Endothelial cell of umbilical vein (primary cell): ENCODE data around the gene DHCR7. TPM values are rescaled to one million over a fixed set of nuclear protein-coding genes. Genes with fewer than 3 reads are reported as not detected.

Experiments used
- BruUV-seq: library from RNA; stranded (reverse); fragments of 400-500 nt; replicated peaks from 2 replicates; lab custom pipeline; 2021; lab: Mats Ljungman, UMichigan
- CTCF ChIA-PET: fragments of 300-600, 350-600 bp; sonication (Branson Sonifier 250); formaldehyde crosslinking; loops from one replicate; lab custom pipeline; 2021; ENCODE audit warnings: antibody characterized with exemption, inconsistent platforms; lab: Charles Lee
- POLR2A ChIA-PET: fragments of 300-600, 350-600 bp; sonication (Branson Sonifier 250); formaldehyde crosslinking; loops from one replicate; lab custom pipeline; 2021; ENCODE audit warnings: antibody characterized with exemption, inconsistent platforms; lab: Charles Lee
- DNase-seq: peaks from one replicate; pipeline ENCODE4 v3.0.0-alpha.2; 2011; ENCODE audit warnings: low read depth, low spot score
- FAIRE-seq: peaks from 2 replicates; lab custom pipeline; 2011; peaks lifted over from hg19 to GRCh38; lab: Jason Lieb, UNC
- H2AFZ ChIP-seq: 2 replicates; pipeline ENCODE4 v1.6.0; 2012; ENCODE audit warnings: low read depth, low read length, control low read depth, inconsistent platforms
- H3K27ac ChIP-seq: 2 replicates; pipeline ENCODE4 v1.5.1; 2011; ENCODE audit warnings: low read depth, mild to moderate bottlenecking, control low read depth, low read length, moderate library complexity; ENCODE audit not compliant: insufficient read depth
- H3K27me3 ChIP-seq, 2 experiments: 2 replicates each; pipeline versions ENCODE4 v1.6.0 to v1.6.1; 2011; ENCODE audit warnings: low read length in 2 of 2, mixed read lengths in 1 of 2; ENCODE audit not compliant: control insufficient read depth in 2 of 2, insufficient read depth in 2 of 2
- H3K36me3 ChIP-seq, 2 experiments: 2 replicates in 1 of 2; 3 replicates in 1 of 2; pipeline ENCODE4 v1.5.1; 2011; ENCODE audit warnings: low read length in 2 of 2, mild to moderate bottlenecking in 1 of 2, moderate library complexity in 1 of 2; ENCODE audit not compliant: control insufficient read depth in 2 of 2, insufficient read depth in 2 of 2; ENCODE audit errors: extremely low read depth in 1 of 2
- H3K4me1 ChIP-seq: 3 replicates; pipeline ENCODE4 v1.5.1; 2011; ENCODE audit warnings: mild to moderate bottlenecking, low read length; ENCODE audit not compliant: control insufficient read depth, insufficient read depth; ENCODE audit errors: extremely low read depth
- H3K4me2 ChIP-seq: 2 replicates; pipeline ENCODE4 v1.6.1; 2011; ENCODE audit warnings: low read length, control low read depth, mixed read lengths; ENCODE audit not compliant: insufficient read depth
- H3K4me3 ChIP-seq, 3 experiments: fragments of 200-600 bp in 1 of 3; sonication (generic), shearing (Covaris generic) in 1 of 3; replicated peaks in 1 of 3; 2 replicates each; pipeline ENCODE4 v1.5.1; 2011 to 2016; ENCODE audit warnings: control low read depth in 3 of 3, low read length in 3 of 3, mild to moderate bottlenecking in 2 of 3, inconsistent platforms in 1 of 3, low read depth in 1 of 3, moderate library complexity in 1 of 3; ENCODE audit not compliant: insufficient read depth in 1 of 3
- H3K79me2 ChIP-seq: 2 replicates; pipeline ENCODE4 v1.6.0; 2012; ENCODE audit warnings: low read length, inconsistent platforms; ENCODE audit not compliant: control insufficient read depth, insufficient read depth
- H3K9ac ChIP-seq: replicated peaks from 2 replicates; pipeline ENCODE3; 2011; ENCODE audit warnings: low read length, control low read depth; ENCODE audit not compliant: insufficient read depth; ENCODE audit errors: extremely low read depth
- H3K9me1 ChIP-seq: replicated peaks from 3 replicates; pipeline ENCODE4 v1.6.0; 2011; ENCODE audit warnings: mild to moderate bottlenecking, low read length; ENCODE audit not compliant: control insufficient read depth, insufficient read depth; ENCODE audit errors: extremely low read depth
- H3K9me3 ChIP-seq: replicated peaks from 2 replicates; pipeline ENCODE4 v1.5.1; 2012; ENCODE audit warnings: low read length, inconsistent platforms; ENCODE audit not compliant: control insufficient read depth, insufficient read depth
- H4K20me1 ChIP-seq: replicated peaks from 2 replicates; pipeline ENCODE3; 2011; ENCODE audit warnings: mild to moderate bottlenecking, low read length; ENCODE audit not compliant: control insufficient read depth, insufficient read depth; ENCODE audit errors: extremely low read depth
- EZH2 ChIP-seq: IDR thresholded peaks from 2 replicates; pipeline ENCODE4 v1.6.1; 2012; ENCODE audit warnings: borderline replicate concordance, low read depth, mild to moderate bottlenecking, moderate library complexity, low read length, inconsistent platforms; ENCODE audit not compliant: severe bottlenecking
- FOS ChIP-seq: IDR thresholded peaks from 2 replicates; pipeline ENCODE4 v1.6.1; 2011; ENCODE audit warnings: mild to moderate bottlenecking, low read length, moderate library complexity, borderline replicate concordance; ENCODE audit not compliant: insufficient read depth
- GATA2 ChIP-seq: IDR thresholded peaks from 2 replicates; pipeline ENCODE4 v1.7.0; 2011; ENCODE audit warnings: low read depth, mild to moderate bottlenecking, moderate library complexity, mixed read lengths, low read length; ENCODE audit not compliant: insufficient read length, insufficient read depth
- JUN ChIP-seq: IDR thresholded peaks from 2 replicates; pipeline ENCODE4 v1.6.1; 2011; ENCODE audit warnings: borderline replicate concordance, low read depth; ENCODE audit not compliant: insufficient read length, insufficient read depth
- MYC ChIP-seq: IDR thresholded peaks from one replicate; pipeline ENCODE4 v1.6.1; 2011; ENCODE audit warnings: mild to moderate bottlenecking, low read depth, low read length
- POLR2A ChIP-seq: IDR thresholded peaks from 2 replicates; pipeline ENCODE4 v1.6.1; 2012; ENCODE audit warnings: low read depth, mild to moderate bottlenecking, control low read depth, low read length
- POLR2AphosphoS5 ChIP-seq: IDR thresholded peaks from 2 replicates; pipeline ENCODE4 v1.6.1; 2012; ENCODE audit warnings: low read depth, mild to moderate bottlenecking, control low read depth, low read length, moderate library complexity; ENCODE audit not compliant: insufficient read depth
- dilution Hi-C: fragments of 300-500 bp; cut with MboI; formaldehyde crosslinking; loops from one replicate; pipeline ENCODE4 v1.15.0; 2019; ENCODE audit warnings: low sequenced_read_pairs; ENCODE audit not compliant: extremely low pct_ligation_motif_present
- intact Hi-C: fragments of 100-400 bp; cut with micrococcal nuclease; formaldehyde crosslinking; loops from one replicate; pipeline ENCODE4 v1.10.0; 2022
- polyA plus RNA-seq, 4 experiments: library from polyadenylated mRNA; depleted of rRNA in 3 of 4; stranded (reverse) in 3 of 4; unstranded in 1 of 4; fragments of >200 nt; gene quantifications; 2 replicates each; pipeline versions ENCODE4 v1.2.1 to v1.2.3, GENCODE V29; 2011 to 2012; ENCODE audit warnings: missing spikeins in 1 of 4
- total RNA-seq: library from RNA; stranded (reverse); gene quantifications from 2 replicates; pipeline ENCODE4 v1.2.3, GENCODE V29; 2021
- TF ChIP-seq, protein P1 (sequence below), 2 donors: IDR thresholded peaks; 1 replicate in 1 of 2; 2 replicates in 1 of 2; pipeline ENCODE4 v1.5.1; 2011; ENCODE audit warnings: low read length in 2 of 2, mild to moderate bottlenecking in 2 of 2, moderate library complexity in 2 of 2, control low read depth in 1 of 2, inconsistent platforms in 1 of 2, low read depth in 1 of 2; ENCODE audit not compliant: insufficient read depth in 1 of 2; ENCODE audit errors: extremely low read depth in 1 of 2
- TF ChIP-seq, protein P2 (sequence below): IDR thresholded peaks from 2 replicates; pipeline ENCODE4 v1.6.1; 2011; ENCODE audit not compliant: insufficient read depth, insufficient read length

The DHCR7 gene
- total and polyA plus RNA-seq, 2 donors (not counting 3 experiments of a cell fraction or from before 2014, with no cell fraction given) = 171 to 175 TPM

DNA sequence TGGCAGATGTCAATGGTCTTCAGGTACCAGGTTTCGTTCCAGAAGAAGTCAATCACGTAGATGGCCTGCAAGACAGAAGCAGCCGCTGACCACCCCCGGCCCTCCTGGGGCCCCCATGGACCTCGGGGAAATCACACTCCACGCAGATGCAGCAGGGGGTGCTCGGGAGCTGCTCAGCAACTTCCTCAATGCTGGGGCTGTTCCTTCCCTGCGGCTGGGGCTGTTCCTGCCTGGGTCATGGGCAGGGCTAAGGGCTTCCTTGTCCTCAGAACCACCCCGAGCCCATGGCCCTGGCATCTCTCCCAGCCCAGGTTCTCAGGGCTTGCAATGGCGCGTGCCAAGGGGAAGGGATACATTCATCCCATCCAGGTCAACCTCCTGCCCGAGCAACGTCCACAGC, 10.3 kb downstream of the DHCR7 start:
- H3K27me3 ChIP-seq = no peaks in the 10 kb centered on the region
- intact Hi-C loops = no loop called here
- H3K36me3 ChIP-seq = peaks cover 8 to 41% of the 10 kb centered on the region in 2 experiments
- ChIA-PET POLR2A (interaction anchor here (0.5 kb wide), 1 partner anchor 15 kb away, joined by 4 read pairs; the partner anchor contains the start of gene NADSYN1), CTCF (no interaction called here)
- H4K20me1 ChIP-seq = no peaks in the 10 kb centered on the region
- dilution Hi-C loops = no loop called here
- no peaks in the 10 kb centered on the region for H3K9me3 ChIP-seq
- no peak for FAIRE-seq
- no peaks in the 10 kb centered on the region for H3K9me1 ChIP-seq
- H3K27ac ChIP-seq = no peak overlapping the region
- no peak overlapping the region for H2AFZ ChIP-seq
- no peaks in the 10 kb centered on the region for H3K4me1 ChIP-seq
- H3K4me3 ChIP-seq = no peak overlapping the region
- no peak overlapping the region for H3K9ac ChIP-seq
- no peak for DNase-seq
- no peak overlapping the region for H3K4me2 ChIP-seq
- no peak for TF ChIP-seq MYC
- no peak for TF ChIP-seq GATA2
- TF ChIP-seq POLR2AphosphoS5 = no peak
- TF ChIP-seq EZH2 = no peak
- no peak for TF ChIP-seq POLR2A
- TF ChIP-seq, protein P1, sequence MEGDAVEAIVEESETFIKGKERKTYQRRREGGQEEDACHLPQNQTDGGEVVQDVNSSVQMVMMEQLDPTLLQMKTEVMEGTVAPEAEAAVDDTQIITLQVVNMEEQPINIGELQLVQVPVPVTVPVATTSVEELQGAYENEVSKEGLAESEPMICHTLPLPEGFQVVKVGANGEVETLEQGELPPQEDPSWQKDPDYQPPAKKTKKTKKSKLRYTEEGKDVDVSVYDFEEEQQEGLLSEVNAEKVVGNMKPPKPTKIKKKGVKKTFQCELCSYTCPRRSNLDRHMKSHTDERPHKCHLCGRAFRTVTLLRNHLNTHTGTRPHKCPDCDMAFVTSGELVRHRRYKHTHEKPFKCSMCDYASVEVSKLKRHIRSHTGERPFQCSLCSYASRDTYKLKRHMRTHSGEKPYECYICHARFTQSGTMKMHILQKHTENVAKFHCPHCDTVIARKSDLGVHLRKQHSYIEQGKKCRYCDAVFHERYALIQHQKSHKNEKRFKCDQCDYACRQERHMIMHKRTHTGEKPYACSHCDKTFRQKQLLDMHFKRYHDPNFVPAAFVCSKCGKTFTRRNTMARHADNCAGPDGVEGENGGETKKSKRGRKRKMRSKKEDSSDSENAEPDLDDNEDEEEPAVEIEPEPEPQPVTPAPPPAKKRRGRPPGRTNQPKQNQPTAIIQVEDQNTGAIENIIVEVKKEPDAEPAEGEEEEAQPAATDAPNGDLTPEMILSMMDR (IDR thresholded peaks at IDR 0.05; ENCODE audit: extremely low read depth in 1 of 2, insufficient read depth in 1 of 2, low read depth in 1 of 2, low read length in 2 of 2) = no peak
- no peak for TF ChIP-seq FOS
- no peak for TF ChIP-seq JUN
- TF ChIP-seq, protein P2, sequence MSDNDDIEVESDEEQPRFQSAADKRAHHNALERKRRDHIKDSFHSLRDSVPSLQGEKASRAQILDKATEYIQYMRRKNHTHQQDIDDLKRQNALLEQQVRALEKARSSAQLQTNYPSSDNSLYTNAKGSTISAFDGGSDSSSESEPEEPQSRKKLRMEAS = no peak
- no peaks in the 10 kb centered on the region for H3K79me2 ChIP-seq
- no TSS peak for BruUV-seq
